GM19035 (cell line): ENCODE results near the gene SLX9.
"Not testable (repeated sequence)": the region's sequence is repeated elsewhere in the genome, so short reads cannot be mapped to it uniquely, and the experiment has no call there.

Source experiments
- ATAC-seq: cut with Tn5 transposase; IDR thresholded peaks from one replicate; pipeline ENCODE4 v1.9.1; 2021; ENCODE audit not compliant: unreplicated experiment

SLX9 gene

DNA sequence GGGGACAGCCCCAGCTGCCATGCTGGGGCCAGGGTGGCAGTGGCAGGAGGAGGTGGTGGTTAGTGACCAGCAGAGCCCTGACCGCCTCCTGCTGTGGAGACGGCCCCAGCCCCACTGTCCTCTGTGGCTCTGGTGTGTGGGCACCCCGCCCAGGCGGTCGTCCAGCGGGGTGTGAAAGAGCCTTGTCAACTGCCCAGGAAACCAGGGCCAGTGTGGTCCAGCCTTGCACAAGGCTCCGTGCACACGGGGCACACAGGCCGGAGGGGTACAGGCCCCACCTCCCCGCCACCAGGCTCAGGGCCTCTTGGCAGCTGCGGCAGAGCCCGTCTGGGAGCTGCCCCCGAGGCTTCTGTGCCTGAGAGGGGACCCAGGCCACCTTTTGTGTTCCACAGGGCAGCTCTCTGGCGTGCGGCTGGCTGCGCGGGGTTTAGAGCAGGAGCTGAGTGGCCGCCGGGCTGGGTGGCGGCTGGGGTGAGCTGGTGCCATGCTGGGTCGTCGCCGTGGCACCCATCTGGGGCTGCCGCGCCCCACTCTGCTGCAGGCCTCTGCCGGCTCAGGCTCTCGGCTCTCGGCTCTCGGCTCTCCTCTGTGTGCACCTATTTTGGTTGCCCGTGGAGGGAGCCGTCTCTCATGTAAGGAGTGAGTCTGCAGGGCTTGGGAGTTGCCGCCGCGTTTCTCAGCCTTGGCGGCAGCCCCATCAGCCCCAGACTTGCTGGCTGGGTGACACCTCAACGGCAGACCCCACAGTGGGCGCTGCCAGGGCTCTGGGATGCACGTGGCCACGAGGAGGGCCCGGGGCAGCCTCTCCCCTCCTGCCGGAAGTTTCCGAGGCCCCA lies 36.1 kb downstream of the SLX9 start:
- no peak for ATAC-seq

DNA sequence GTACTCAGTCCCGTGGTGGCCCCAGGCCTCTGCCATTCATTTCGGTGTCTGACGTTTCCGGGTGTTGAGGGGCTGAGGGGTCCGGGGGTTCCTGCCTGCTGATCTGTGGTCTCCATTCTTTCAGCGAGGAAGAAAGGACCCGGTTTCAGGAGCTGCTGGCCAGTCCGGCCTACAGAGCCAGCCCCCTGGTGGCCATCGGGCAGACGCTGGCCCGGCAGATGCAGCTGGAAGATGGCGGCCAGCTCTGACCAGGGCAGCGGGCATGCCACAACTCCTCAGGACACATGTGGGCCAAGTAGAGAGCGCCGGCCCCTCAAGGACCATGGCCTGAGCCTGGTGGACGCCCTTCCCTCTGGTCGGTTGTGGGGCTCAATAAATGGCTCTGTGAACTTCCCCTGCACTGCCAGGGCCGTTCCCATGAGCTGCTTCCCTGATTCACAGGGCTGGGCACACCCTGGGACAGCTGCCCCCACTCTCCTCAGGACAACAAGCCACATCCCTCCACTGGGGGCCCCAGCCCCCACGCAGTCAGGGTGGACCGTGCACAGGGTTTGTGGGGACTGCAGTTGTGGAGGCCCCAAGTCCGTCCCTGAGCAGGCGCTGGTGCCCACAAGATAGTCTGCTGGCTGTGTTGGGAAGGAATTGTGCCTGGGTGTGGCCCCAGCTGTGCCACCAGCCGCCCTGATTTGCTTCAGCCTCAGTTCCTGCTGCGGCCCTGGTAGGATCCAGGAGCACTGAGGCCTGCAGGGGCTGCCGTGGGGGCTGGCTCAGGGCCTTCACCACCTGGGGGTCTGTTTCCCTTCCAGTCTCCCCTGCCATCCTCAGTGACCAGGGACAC lies 36.9 kb downstream of the SLX9 start:
- not testable (repeated sequence) for ATAC-seq

DNA sequence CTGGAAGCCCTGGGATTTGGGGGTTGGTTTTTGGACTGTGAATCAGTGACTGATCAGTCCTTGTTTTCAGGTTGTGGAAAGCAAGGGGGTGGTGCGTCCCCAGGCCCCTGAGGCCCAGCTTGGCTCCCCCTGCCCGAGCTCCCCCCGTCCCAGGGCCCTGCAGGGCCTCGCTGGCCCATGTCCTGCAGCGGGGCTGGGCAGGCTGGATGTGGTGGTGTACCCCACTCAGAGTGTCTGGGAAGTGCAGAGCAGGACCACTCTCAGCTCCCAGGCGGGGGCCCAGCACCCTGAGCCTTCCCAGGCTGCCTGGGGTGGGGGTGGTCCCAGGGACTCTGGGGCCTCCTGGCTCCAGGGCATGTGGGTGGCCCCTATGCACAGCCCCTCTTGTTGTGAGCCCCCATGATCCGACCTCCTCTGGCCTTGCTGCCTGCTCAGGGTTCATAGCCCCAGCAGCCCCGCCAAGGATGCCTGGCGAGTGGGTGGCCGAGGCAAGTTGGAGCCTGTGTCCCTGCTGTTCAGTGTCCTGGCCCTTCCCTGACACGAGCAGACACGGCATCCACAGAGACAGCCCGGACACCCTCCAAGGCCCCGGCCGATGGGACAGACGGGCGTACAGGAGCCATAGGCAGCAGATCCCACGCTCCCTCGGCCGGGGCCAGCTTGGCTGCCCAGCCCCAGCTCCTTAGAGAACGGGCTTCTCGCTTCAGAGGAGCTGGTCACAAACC lies 37.9 kb downstream of the SLX9 start:
- no peak for ATAC-seq

DNA sequence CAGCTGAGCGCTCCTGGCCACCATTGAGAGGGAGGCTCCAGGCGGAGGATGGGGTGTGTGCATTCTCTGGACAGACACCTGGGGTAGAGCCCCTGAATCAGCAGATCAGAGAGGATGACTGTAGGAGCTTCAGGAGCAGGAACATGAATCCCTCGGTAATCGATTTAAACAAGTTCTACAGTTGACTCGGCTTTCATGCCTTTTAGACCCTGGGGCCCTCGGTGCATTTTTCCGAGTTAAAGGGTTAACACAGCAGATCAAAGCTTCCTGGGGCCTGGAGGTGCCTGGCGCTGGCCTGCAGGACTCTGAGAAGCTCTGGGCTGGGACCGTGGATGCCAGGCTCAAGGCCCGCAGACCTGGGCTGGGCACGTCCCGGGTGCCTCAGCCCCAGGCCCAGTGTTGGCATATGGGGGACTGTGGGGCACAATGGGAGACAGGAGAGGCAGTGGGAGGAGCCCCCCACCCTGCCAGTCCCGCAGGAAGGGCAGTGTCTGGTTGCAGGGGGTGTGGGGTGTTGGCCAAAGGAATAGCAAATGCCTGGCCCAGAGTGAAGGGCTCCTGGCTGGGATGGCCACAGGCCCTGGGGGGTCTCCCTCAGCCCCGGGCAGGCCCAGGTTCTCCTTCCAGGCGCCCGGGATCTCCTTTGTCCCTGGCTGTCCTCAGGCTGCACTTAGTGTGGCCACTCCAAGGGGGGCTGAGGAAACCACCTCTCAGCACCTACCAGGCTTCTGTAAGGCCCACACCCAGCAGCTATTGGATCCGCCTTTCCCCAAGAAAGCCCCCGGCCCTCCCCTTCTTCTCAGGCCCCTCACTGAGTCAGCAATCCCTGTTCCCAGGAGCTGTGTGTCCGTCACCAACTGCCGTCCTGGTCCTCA lies 40.1 kb downstream of the SLX9 start:
- no peak for ATAC-seq

DNA sequence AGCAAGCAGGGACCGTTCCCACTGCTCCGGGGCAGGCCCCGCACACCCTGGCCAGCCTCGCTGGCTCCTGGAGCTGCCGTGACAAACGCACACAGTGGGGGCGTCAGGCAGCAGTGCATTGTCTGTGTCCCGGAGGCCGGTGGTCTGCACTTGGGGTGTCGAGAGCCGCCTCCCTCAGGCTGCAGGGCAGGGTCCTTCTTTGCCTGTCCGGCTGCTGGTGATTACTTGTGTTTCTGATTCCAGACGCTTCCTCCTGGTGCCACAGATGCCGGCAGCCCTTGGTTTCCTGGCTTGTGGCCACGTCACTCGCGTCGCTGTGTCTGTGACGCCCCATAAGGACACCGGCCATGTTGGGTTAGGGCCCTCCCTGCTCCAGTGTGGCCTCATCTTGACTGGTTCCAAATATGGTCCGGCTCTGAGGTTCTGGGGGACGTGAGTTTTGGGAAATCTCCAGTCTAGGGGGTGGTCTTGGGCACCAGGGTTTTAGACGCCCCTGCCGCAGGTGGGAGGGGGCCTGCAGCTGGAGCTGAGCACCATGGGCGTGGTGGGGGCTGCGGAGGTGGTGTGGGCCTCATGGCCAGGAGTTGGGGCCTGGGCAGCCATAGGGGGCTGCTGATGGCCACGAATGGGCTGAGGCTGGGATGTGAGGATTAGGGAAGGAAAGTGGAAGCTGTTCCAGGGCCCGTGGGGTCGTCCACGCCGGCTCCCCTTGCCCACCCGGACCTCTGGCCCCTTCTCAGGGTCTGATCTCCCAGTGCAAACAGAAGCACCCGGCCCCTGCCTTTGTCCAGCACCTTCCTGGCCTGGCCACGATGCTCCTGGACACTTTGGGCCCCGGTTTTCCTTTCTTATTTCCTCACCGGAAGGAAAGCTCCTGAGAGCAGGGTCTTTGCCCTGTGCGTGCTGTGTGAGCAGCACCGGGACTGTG lies 41.0 kb downstream of the SLX9 start:
- ATAC-seq = no peak

DNA sequence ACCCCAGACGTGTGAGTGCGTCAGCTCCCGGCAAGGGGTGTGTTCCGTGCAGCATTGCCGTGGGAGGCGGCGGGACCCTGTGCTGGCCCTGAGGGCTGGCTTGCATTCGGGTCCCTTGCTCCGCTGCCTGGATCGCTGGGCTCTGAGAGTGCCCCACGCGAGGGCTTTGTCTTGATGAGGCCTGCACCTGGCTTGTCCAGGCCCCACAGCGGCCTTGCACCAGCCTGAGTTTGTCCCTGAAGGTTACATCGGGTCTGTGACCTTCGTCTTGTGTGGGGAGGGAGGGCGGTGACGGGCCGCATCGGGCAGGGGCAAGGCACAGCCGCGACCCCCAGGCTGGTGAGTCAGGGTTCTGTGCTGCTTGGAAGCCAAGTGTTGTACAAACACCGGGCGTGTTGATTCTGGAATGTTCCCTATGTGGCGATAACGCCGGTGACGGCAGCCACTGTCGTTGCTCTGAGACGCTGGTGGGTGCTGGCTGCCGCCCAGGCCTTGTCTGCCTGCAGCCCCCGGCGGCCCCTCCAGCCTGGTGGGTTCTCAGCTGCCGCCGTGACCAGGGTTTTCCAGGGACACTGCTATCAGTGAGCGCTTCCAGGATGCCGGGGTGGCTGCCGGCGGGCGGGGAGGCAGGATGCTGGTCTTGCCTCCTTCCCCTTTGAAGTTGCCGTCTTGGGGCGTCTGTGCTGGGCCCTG lies 42.9 kb downstream of the SLX9 start:
- ATAC-seq = no peak

DNA sequence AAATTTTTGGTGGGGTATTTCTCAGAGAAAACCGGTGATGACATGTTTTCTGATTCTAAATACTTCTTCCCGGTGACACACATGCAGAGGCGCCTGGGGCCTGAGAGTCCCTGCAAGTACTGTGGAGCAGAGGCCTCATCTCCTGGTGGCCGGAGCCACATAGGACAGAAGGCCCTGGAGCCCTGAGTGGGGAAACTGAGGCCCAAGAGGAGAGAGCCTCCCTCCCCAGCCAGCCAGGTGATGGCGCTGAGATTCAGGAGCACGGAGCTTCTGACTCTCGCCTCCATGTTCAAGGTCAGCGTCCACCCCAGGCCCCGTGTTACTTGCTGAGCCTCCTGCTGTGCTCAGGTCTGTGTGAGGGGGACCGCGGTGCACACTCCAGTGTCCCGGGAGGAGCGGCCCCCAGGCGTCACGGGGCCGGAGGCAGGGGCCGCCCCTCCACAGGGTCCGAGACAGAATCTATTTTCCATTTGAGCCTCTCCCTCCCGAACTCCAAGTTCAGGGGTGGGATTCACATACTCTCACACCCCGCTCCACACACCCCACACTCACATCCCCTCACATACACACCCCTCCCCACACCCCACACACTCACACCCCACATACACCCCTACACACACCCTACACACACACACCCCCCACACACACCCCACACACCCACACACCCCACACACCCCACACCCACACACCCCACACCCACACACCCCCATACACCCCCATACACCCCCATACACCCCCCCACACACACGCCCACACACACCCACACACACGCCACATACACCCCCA lies 43.8 kb downstream of the SLX9 start:
- ATAC-seq = no peak

DNA sequence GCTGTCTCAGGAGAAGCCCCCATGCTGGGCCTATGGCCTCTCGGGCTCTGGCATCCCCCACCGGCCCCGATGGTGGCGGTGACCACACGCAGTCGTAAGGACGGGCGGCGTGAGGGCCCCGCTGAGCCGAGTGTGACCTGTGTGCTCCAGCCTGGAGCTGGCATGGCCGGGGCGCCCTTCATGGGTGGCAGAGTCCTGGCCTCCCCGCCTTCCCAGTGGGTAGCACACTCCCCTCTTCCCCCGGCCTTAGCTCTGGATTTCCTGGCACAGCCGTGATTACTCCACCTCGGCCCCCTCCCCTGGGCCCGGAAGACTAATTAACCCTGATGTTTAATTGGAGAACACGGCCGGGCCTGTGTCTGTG lies 44.6 kb downstream of the SLX9 start:
- ATAC-seq = no peak

DNA sequence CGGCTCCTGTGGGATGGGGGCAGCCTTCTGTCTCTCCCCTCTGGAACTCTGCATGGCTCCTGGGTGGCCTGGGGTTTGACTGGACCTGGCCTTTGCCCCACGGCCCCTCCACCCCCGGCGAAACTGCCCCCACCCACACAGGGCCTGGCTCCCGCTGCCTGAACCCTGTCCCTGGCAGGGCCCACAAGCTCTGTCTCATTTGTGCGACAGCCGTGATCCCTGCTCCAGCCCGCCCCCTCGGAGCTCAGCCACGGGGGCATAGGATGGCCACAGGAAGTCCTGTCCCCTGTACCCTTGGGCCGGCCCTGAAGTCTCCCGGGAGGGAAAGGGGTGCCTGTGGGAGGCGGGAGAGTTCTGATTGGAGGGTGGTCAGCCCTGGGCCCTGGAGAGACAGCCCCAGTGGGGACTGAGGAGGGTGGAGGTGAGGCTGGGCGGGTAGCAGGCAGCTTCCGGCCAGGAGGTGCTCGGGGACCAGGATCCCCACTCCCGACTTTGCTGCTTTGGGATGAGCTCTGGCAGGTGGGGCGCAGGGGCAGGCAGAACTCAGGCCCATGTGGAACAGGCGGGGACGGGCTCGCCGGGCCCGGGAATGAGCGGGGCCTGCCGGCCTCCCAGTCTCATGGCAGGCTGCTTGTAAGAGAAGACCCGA lies 45.1 kb downstream of the SLX9 start:
- ATAC-seq = no peak

DNA sequence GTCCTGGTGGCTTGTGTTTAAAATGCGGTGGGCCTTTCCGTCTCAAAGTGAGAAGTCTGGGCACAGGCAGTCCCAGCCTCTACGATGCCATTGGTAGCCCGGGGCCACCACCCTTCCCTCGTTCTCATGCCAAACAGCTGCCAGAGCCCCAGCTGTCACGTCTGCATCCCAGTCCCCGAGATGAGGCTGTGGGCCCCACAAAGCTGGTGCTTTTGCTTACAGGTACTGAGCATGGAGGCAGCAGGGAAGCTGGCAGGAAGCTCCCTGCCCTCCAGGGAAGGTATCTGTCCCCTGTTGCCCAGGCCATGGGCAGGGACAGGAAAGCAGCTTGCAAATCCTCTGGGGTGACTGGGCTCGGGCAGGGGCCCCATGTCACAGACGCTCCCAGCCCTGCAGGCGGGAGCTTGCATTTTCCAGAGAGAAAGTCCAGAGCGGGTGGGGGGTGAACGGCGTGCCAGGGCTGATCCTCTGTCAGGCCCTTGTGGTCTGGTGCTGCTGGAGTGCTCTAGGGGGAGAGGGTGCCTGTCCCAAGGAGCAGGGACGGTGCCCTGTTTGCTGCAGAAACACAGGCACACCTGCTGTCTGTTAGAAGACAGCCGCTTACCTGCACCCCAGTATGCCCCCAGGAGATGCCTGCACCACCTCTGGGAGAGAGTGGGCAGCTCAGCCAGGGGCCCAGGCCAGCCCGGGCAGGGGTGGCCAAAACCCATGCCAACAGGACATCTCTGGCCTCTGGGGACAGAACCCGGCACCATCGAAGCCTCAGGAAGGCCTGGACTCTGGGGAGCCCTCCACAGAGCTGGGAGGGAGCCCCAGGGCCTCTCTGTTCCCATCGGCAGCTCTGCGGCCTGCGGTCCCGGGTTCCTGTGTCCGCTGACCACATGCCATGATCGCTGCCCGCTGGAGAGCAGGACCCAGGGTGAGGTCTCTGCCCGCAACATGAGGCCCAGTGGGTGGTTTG lies 45.9 kb downstream of the SLX9 start:
- ATAC-seq = no peak

DNA sequence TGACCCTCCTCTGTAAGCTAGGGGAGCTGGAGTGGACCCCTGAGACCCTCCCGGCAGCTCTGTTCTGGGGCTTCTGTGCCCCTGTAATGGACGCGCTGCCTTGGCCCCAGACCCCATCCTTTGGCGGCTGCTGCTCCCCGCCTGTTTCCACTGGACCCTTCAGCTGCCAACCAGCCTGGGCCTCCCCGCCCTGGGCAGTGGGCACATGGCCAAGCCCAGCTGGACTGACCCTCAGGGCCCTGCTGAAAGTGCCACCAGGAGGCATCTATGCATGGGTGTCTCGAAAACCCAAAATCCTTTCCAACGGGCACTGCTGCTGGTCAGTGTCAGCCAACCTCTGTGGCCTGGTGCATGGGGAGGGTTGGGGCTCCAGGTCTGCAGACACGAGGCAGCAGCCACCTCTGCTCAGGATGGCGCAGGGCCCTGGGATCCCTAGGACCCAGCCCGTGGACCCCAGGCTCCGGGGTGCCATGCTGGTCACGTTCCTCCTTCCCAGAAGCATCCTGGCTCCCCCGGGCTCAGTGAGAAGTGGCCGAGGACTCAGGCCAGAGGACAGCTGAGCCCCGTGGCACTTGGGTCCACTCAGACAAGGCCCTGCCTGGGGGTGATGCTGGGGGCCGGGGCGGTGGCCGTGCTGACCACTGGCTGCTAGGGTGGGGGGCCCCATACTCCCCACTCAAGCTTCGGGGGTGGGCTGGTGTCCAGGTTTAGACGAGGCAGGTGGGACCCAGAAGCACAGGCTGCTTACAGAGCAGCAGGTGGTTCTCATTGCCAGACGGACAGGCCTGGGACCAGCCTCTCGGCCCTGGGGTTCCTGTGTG lies 46.9 kb downstream of the SLX9 start:
- ATAC-seq = no peak

DNA sequence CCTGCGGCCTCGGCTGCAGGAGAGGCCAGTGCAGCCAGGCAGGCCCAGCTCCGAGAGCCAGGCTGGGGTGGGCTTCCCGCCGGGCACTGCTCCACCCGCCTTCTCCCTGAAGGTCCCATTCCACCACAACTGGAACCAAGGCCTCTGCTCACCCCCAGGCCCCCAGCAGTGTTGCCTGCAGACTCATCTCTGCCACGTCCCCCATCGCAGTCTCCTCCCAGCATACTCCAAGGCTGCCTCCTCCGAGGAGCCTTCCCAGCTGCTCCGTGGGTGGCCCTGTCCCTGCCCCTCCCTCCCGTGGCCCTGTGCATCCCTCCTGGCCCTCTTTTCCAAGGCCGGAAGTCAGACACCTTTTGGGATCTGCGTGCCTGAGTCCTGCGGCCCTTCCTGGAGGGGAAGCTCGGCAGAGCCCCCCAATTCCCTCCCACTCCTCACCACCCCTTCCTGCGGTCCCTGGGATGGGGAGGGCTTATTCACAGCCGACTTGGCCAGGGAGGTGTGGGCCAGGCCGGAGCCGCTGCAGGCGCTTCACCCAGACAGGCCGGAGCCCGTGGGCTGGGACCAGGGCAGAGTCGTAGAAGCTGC lies 47.6 kb downstream of the SLX9 start:
- ATAC-seq = no peak

DNA sequence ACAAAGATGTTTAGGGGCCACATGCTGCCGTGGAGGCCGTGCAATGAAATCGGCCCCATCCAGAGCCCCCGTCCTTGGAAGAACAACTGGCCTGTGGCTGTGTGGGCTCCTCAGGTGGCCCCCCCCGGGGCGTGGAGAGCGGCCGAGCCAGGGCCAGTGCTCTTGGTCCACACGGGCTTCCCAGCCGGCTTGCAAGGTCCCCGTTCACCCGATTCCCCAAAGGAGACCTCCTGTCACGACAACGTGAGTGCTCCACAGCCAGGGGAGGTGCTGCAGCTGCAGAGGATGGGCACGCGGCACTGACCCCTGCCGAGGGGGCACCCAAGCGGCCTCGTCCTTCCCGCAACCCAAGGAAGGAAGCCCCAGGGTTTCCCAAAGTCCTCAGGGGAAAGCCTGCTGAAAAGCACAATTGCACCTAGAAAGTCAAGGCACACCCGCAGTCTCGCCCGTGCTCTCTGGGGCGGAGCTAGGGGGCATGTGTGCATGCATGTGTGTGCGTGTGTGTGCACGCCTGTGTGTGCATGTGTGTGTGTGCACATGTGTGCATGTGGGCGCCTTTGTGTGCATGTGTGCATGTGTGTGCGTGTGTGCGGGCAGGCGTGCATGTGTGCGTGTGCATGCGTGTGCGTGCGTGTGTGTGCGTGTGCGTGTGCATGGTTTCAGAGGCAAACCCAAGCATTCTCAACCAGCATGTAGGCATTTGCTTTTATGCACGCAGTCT lies 48.2 kb downstream of the SLX9 start:
- ATAC-seq = no peak

DNA sequence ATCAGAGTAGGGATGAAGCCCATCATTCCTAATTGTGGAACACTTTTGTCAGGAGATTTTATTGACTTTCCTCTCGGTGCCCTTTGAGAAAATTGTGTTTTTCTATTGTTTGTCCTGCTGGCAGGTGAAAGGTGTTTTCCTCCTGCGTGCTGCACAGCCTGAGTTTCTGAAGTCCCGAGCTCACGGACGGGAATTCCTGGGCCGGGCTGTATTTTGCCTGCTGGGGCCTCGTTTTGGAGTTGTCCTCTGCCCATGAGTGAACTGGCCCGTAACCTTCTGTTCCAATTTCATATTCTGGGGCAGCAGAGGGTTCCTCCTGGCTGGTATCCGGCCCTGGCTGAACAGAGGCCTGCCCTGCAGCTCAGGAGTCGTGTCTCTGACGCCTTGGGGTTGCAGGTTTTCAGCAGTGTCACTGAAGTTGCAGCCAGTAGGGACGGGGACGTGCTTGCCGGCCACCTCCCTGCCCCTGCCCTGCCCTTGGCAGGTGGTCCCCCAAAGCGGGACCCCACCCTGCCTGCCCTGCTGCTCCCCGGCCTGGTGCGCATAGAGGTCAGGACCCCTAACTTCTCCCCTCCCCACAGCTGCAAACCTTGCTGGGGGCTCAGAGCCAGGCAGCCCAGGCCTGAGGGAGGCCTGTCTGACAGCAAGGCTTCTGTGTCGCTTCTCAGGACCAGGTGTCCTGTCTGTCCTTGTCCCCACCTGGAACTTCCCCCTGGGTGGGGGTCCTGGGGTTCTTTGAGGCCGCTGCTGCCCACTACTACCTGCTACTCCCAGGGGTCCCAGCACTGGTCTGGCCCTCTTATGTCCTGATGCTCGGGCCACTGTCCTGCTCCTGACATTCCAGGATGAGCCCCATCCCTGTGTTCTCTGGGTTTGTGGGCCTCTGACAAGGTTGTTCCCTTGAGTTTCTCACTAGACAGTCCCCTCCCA lies 49.0 kb downstream of the SLX9 start:
- no peak for ATAC-seq
